Central memory CD4-positive, alpha-beta T cell (primary cell): ENCODE data around the gene MAU2.
A peak's percentile ranks its signal among the peaks of the same experiment; 100 is the strongest.
"Not testable (repeated sequence)": the region's sequence is repeated elsewhere in the genome, so short reads cannot be mapped to it uniquely, and the experiment has no call there.

Source experiments
- DNase-seq: peaks from one replicate; pipeline ENCODE4 v3.0.0; 2022

MAU2 gene

DNA sequence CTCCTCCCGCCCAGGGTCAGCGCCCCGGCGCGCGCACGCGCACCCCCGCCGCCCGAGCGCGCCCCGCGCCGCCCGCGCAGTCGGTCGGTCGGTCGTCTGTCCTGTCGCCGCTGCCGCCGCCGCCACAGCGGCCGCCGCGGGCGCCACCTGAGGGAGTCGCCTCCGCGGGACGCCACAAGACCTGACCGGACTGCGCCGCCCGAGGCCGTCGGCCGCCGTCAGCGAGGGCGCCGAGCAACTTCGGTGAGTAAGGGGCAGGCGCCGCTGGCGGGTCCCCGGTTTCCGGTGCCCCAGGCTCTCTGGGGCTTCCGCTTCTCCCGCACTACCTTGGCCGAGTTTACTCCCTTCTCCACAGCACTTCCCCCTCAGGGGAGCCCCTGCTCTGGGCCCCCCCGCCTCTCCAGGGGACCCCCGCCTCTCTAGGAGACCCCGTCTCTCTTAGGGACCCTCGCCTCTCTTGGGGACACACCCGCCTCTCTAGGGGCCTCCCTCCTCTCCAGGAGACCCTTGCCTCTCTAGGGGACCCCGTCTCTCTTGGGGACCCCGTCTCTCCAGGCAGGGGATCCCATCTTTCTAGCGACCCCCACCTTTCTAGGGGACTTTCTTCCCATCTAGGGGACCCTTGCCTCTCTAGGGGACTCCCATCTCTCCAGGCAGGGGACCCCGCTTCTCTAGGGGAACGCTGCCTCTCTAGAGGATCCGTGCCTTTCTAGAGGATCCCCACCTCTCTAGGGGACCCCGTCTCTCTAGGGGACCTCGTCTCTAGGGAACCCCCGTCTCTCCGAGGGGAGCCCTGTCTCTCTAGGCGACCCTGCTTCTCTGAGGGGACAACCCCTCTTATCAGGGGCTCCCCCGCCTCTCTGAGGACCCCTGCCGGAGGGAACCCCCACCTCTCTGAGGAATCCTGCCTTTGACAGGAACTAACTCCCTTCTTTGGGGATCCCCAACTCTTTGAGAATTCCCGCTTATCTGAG is 65.6 kb downstream of the MAU2 start:
- DNase-seq: peak; percentile 14

DNA sequence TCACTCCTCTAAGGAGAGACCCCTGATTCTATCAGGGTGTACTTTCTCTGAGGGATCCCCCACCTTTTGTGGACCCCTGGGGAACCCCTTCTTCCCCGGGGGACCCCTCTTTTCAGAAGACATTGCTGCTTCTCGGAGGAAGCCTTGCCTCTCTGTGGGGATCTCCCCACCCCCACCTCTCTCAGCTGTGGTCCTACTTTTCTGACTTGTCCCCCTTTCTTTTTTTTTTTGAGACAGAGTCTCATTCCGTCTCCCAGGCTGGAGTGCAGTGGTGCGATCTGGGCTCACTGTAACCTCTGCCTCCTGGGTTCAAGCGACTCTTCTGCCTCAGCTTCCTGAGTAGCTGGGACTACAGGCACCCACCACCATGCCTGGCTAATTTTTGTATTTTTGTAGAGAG is 66.5 kb downstream of the MAU2 start:
- DNase-seq: no peak

DNA sequence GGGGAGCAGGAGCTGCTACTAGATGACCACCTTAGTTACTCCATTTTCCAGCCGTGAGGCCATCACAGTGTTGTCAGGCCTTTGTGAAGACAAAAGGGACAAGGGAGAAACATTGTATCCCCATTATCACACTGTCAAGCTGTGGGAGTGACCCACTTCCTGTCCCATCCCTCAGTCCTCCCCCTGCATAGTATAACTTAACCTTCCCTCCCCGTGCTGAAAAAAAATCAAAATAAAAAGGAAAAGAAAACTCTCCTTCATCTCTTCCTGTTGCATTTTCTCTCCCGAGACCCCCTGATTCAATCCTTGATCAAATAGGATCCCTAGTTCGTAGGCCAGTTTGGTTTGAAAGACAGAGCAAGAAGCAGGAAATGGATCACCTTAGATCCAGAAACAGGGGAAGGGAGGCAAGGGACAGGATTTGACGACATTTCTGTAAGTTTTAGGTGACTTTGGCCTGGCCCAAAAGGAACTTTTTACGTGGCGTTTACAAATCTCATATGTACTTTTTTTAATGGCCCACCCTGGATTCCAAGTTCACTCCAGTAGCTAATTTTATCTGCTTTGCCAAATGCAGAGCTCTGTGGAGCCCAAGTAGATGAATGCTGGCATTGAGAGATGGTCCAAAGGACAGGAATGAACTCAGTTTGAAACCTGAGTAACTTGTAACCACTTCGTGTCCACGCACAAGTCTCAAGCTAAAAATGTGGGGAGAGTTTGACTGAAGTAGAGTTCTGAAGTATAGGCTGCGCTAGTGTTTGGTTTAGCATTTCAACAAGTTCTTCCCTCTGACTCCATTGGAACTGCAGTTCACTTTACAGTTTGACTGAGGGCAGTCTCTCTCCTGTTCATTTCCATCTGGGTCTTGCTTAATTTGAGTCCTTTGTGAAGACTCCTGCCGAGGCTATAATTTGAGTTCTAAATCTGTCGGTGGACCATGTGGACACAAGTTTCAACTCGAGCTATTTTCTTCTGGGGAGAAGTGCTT is 68.2 kb downstream of the MAU2 start:
- no peak for DNase-seq

DNA sequence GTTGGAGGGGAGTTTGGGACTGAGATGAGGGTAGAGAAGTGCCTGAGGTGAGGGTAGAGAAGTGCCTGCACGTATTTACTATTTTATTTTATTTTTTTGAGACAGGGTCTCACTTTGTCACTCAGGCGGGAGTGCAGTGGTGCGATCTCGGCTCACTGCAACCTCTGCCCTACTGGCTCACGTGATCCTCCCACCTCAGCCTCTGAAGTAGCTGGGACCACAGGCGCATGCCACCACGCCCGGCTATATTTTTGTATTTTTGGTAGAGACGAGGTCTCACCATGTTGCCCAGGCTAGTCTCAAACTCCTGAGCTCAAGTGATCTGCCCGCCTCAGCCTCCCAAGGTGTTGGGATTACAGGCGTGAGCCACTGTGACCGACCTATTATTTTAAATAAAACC is 69.1 kb downstream of the MAU2 start:
- not testable (repeated sequence) for DNase-seq

DNA sequence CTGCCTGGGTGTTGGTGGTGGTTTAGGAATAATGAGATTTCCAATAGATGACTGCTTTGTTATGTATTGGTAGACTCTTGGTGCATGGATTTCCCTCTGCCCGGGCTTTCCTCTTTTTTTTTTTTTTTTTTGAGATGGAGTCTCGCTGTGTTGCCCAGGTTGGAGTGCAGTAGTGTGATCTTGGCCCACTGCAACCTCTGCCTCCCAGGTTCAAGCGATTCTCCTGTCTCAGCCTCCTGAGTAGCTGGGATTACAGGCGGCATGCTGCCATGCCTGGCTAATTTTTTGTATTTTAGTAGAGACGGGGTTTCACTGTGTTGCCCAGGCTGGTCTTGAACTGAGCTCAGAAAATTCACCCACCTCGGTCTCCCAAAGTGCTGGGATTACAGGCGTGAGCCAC is 73.7 kb downstream of the MAU2 start:
- DNase-seq: not testable (repeated sequence)

DNA sequence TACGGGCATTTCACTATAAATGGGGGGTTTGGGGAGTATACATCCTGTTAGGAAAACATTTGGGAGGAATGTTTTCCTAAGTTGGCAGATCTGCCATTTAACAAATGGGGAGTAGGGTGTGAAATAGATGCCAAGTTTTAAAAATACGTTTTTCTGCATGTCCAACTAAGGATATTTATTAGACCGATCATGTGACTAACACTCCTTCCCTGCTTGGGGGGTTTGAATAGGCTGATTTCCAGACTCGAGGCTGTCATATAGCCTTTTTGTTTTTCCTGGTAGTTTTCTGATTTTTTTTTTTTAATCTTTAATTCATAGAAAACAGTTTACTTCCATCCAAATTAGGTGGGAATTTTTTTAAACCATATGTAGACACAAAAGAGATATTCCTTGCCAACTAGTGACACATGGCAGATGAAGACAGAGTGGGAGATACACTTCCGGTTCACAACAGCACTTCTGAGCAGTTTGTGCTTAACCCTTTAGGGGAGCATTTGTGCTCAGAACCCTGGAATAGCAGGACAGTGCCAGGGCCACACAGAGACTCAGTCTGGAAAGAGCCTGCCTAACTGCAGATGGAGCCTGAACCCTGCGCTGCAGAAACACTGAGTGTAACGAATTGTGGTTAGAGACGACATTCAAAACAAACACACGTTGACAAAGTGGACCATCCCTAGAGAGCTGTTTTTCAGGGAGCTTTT is 79.3 kb downstream of the MAU2 start:
- DNase-seq: no peak

DNA sequence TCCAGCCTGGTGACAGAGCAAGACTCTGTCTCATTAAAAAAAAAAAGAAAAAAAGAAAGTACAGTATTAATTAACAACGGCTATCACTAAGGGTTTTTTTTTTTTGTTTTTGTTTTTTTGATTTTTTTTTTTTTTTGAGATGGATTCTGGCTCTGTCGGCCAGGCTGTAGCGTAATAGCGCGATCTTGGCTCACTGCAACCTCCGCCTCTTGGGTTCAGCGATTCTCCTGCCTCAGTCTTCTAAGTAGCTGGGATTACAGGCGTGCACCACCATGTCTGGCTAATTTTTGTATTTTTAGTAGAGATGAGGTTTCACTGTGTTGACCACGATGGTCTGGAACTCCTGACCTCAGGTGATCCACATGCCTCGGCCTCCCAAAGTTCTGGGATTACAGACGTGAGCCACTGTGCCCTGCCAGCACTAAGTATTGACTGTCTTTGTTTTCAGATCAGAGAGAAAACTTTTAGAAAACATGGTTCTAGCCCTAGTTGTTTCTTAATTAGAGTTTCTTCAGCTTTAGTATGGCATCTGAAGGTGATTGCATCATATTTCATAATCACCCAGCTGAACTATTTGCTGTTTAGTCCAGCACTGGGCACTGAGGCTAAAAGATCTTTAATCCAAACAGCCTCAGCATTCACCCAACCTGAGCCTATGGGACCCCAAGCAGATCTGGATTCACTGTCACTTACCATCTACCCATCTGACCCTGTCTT is 82.2 kb downstream of the MAU2 start:
- DNase-seq: no peak

DNA sequence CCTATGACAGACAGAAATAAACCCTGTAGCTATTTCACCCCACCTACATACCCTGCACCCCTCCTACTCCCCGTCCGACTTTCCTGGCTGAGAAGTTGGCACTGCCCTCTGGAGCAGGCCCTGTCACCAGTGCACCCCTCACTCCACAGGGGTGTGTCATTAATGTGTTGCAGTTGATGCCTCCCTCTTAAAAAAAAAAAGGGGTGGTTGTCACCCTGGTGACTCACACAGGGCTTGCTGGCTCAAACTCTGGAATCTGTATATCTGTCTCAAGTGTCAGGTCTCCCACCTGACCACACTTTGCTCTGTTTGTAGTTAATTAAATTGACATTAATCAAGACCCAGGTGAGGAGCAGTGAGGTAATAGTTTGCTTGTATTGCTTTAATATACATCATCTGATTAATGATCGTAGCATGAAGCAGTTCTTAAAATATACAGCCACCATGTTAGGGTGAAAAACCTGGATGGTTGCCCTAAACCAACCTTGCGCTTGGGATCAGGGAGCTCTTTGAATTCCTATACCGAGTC is 82.8 kb downstream of the MAU2 start:
- no peak for DNase-seq

DNA sequence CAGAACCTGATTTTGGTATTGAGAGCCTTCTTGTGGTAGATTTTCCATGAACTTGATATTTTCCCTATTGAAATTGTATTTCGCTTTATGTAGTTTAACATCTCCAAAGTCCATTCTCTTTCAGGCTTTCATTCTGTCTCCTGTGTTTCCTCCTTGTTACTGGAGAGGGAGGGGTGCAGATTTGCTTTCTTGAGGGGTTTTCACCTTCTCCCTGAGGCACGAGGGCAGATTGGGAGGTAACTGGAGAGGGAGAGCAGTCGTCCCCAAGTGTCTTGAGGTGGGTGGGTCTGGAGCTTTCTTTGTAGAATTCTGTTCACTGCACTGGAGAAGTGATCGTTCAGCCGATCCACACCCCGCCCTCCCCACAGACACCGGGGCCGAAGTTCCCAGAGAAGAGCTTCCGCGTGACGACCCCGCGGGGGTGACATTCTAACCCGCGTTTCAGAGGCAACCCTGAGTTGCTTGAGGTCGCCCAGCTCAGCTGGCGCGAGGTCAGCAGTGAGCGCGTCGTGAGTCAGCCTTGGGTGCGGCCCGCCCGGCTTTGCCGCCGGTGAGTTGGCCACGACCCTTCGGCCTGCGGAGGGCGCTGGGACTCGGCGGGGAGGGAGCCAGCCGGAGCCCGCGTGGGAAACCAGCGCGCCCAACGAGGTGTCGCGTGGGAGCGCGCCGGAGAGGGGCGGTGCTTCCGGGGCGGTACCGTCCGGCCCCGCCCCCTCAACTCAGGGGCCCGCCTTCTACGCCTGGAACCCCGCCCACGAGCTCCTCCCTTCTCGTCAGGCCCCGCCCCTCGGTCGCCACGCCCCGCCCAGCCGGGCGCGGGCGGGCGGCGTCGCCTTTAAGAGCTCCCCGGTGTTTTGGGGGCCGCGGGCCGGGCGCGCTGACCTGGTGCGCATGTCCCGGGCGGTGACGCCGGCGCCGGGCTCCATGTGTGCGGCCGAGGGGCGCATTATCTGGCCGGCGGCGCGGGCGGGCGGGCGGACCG is 84.5 kb downstream of the MAU2 start, which contains the start of gene GATAD2A:
TSS of gene GATAD2A (plus strand) at position 797 of the 982 bp plus-strand sequence. CDS start 59,671 bp downstream, outside the sequence.
- peak; percentile 91 for DNase-seq

DNA sequence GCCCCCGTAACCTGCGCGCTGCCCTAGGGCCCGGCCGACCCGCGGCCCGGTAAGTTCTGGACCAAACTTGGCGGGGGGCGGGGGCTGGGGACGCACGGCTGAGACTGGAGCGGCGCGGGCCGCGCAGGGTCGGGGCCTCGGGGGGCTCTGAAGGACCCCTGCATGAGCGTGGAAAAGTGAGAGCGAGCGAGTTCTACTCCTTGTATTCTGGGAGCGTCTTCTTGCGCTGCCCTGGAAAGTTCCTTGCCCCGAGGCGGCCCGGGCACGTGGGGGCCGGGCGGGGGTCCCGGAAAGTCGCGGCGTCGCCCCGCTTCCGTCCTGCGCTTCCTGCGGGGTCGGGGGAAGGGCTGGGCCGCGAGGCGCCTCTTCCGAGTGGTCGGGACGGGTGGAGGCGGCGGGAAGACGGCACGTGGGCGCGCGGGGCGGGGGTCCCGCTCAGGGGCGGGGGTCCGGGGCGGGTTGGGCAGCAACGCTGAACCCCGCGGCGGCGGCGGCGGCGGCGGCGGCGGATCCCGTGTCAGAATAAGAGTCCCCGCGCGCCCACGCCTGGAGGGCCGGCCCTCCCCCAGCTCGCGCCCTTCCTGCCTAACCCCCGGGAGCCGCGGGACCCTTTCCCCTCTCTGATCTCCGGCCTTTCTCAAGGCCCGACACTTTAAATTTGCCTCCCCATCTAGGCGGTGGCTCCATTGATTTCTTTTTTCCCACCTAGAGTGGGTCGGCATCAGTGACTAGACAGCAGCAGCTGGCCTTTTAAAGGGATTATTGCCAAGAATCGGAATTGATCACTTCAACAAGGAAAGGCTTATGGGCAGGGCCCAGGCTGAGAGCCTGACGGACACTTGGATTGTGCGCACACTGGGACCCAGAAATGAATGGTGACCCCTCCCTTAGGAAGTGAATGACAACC is 85.6 kb downstream of the MAU2 start:
- DNase-seq: peak; percentile 35

DNA sequence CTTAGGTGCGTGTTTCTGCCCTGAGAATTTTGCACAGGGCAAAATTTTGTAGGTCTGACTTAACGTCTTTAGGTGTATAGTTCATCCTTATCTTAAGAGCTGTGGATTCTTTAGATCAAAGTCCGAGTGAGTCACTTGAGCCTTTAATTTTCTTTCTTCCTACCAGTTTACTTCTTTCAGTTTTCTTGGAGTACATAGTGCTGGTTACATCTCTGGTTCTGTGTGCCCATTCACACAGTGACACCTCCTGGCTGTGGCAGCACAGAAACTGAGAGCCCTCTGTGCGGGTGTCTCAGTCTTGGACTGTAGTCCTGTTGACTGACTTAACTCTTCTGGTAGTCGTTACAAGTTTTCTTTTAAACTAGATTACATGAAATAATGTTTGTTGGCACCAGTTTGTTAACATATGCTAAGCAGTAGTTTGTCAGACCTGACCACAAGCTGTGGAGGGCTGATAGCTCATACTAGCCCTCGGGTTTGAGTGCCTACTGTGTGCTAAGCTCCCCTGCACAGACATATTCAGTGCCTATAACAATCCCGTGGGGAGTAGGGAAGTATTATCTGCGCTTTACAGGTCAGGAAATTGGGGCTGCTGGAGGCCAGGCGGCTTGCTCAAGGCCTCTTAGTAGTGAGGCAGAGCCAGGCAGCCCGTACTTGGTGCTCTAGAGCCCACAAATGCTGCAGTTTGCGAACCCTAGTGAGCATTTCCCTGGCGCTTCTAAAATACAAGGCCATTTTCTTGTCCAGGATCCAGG is 86.4 kb downstream of the MAU2 start:
- peak; percentile 40 for DNase-seq

DNA sequence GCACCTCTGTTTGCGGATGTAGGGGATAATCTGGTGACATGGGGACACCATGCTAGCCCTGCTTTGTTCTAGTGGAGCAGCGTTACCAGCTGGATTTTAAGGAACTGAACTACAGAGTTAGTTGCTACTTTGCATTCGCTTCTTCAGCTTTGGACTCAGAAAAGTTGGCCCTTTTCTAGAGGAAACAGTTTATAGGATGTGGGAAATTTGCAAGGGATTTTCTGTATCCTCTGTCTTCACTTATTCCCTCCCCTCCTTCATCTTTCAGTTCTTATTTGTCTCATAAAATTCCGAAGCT is 87.0 kb downstream of the MAU2 start:
- no peak for DNase-seq
